HG03095 (cell line): Measurements from ENCODE around the gene PSG7.
"Not testable (repeated sequence)": the region's sequence is repeated elsewhere in the genome, so short reads cannot be mapped to it uniquely, and the experiment has no call there.

Source experiments
- ATAC-seq: cut with Tn5 transposase; IDR thresholded peaks from one replicate; pipeline ENCODE4 v1.9.1; 2021; ENCODE audit warnings: moderate library complexity; ENCODE audit not compliant: unreplicated experiment

Gene PSG7

GRCh38 chr19:42937107-42937506, at the start of gene PSG7:
PSG7 (minus strand) TSS chr19:42937207; CDS start chr19:42937076, 131 bp downstream.
- ATAC-seq = not testable (repeated sequence)

DNA sequence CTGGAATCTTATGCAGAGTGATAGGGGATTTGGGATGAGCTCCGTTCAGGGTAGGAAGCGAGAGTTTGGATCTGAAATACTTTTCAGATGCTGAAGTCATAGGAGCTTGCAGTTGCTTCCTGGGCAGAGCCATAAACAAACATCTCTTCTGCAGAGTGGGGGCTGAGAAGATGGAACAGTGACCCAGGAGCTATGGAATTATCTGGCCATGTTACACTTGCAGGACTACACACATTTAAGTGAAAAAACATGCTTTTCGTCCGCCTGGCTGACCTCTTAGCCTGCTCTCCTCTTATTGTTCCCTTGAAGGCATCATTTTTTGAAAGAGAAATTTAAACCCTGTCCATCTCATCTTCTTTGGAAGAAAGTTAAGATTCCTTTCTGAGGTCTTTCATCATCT, 48.6 kb upstream of the PSG7 start:
- ATAC-seq = no peak

GRCh38 chr19:42982111-42982510, 45.1 kb upstream of the PSG7 start:
- ATAC-seq = not testable (repeated sequence)

DNA sequence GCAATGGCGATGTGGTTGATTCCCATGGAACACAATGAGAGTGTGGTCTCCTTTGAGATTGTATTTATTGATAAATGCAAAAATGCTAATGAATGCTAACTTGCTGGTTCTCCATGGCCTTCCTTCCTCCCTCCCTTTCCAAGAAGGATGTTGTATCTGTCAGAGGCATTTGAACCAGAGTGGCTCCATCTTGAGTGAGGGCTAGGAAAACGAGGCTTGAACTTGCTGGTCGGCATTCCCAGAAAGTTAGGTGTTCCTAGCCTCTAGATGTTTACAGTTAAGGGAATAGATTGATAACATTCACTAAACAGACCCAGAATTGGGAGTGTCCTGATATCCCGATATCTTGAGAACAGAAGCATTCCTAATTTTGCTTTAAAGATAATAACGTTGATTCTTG, 34.4 kb upstream of the PSG7 start:
- not testable (repeated sequence) for ATAC-seq

GRCh38 chr19:42965176-42965575, 28.2 kb upstream of the PSG7 start:
- no peak for ATAC-seq

DNA sequence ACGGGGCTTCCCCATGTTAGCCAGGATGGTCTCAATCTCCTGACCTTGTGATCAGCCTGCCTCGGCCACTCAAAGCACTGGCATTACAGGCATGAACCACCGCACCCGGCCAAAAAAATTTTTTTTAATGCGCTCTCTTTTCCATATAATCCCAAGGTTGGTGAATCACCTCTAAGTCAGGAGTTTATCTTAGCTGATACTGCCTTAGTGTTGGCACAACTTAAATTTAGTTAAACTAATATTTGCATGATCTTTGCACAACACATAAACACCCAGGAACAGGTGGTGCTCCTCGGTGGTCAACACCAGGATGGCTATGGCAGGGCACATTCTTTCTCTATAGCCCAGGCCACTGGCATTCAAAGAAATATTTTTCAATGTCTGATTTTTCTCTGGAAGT, 24.1 kb upstream of the PSG7 start:
- no peak for ATAC-seq

- ATAC-seq = not testable (repeated sequence)
Measured at GRCh38 chr19:42952126-42952525, 15.1 kb upstream of the PSG7 start.

- ATAC-seq = not testable (repeated sequence)
Measured at GRCh38 chr19:42951476-42951875, 14.5 kb upstream of the PSG7 start.

DNA sequence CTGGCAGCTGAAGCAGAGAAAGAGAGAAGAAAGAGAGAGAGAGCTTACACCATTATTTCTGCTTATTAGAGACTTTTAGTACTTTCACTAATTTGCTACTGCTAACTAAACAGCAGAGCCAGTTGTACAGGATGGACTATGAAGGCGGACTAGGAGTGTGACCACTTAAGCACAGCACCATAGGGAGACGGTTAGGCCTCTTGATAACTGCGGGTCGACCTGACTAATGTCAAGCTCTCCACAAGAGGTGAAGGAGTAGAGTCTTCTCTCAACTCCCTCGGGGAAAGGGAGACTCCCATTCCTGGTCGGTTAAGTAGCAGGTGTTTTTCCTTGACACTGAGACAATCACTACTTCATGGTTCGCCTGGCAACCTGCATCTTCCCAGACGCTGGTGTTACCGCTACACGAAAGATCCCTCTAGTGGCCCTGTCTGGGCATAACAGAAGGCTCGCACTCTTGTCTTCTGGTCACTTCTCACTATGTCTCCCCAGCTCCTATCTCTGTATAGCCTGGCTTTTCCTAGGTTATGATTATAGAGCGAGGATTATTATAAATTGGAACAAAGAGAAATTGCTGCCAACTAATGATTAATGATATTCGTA, 5.3 kb upstream of the PSG7 start:
- no peak for ATAC-seq

- ATAC-seq = not testable (repeated sequence)
Measured at GRCh38 chr19:42934726-42935125, 2.3 kb downstream of the PSG7 start.

GRCh38 chr19:42934183-42934582, 2.8 kb downstream of the PSG7 start:
- not testable (repeated sequence) for ATAC-seq

GRCh38 chr19:42933412-42933811, 3.6 kb downstream of the PSG7 start:
- ATAC-seq = not testable (repeated sequence)

- not testable (repeated sequence) for ATAC-seq
Measured at GRCh38 chr19:42932485-42933101, 4.4 kb downstream of the PSG7 start.

GRCh38 chr19:42930214-42930613, 6.8 kb downstream of the PSG7 start:
- not testable (repeated sequence) for ATAC-seq

- no peak for ATAC-seq
Measured at GRCh38 chr19:42928896-42929295, 8.1 kb downstream of the PSG7 start.

DNA sequence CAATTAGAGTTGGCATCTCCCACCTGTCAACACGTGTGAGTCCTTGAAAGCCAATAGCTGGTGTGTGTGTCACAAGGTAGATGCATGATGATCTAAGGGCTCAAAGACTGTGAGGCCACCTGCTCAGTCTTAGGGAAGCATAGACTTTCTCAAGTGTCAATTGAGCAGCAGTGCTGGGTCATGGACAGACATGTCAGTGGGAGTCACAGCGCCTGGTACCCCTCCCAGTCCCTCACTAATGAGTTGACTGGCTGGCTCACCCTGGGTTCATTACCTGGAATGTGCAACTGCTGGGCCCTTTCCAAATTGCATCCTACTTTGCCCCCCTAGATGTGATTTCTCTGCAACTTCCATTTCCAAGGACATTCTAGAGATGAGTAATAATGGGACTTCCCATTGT, 10.2 kb downstream of the PSG7 start:
- ATAC-seq = no peak

GRCh38 chr19:42923106-42923505, 13.9 kb downstream of the PSG7 start:
- ATAC-seq = not testable (repeated sequence)

DNA sequence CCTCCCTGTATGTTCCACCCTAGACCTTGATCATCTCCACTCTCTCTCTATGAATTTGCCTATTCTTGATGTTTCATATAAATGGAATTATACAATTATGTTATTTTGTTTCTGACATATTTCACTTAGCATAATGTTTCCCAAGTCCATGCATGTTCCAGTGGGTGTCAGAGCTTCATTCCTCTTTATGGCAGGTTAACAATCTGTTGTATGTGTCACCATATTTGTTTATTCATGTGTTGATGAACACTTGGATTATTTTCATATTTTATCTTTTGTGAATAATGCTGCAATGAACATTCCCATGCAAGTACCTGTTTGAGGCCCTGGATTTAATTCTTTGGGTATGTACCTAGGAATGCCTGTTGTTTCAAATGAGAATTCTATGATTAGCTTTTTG, 16.0 kb downstream of the PSG7 start:
- not testable (repeated sequence) for ATAC-seq

DNA sequence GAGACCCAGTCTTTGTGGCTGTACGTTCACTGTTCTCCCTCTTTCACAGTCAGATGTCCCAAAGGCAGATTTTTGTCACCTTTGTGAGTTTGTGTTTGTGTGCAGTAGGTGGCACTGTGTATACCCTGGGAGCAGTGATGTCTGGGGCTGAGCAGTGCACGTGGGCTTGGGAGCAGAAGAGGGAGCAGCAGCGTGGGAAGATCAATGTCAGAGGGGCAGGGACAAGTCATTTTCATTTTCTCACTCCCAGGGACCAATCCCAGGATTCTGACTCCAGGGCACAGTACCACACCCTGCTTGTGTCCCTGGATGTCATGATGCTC, 17.3 kb downstream of the PSG7 start:
- no peak for ATAC-seq

GRCh38 chr19:42919070-42919756, 17.8 kb downstream of the PSG7 start:
- not testable (repeated sequence) for ATAC-seq

DNA sequence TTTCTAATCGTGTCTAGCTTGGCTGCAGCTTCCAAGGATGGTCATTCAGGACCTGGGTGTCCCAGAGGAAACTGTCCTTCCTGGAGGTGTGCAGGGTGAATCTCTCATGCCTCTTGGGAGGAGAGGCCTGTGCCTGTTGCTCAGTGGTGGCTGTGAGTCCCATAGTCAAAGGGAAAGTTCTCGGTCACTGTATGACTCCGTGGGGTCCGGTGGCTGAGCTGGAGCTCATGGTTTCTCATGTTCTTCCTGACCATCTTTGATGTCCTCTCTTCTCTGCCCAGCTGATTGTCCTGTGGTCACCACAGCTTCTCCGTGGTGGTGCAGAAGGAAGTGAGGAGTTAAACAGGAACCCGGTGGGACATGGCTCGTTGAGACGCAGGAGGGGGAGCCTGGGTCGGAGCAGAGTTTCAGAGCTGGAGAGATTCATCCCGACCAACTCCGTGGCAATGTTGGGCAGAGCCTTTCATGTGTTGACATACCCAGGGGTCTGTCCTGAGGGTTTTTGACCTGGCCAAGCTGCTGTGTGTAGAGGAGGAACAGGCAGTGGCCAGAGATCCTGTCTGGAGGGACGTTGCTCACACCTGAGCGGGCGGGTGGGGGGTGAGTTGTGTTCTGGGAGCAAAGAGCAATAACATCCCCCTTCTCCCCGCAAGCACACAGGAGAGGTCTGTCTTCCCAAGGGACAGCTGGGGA, 18.5 kb downstream of the PSG7 start:
- not testable (repeated sequence) for ATAC-seq

GRCh38 chr19:42917634-42918033, 19.4 kb downstream of the PSG7 start, which contains the start of gene PSG6:
PSG6 (minus strand) TSS chr19:42917894; CDS start chr19:42917792, 102 bp downstream.
- ATAC-seq = not testable (repeated sequence)
